ENCODE measurements around the gene GNPTAB. TPM values are rescaled to one million over a fixed set of nuclear protein-coding genes. Genes with fewer than 3 reads are reported as not detected.
A peak's percentile ranks its signal among the peaks of the same experiment; 100 is the strongest.
"Not testable (repeated sequence)": the region's sequence is repeated elsewhere in the genome, so short reads cannot be mapped to it uniquely, and the experiment has no call there.

The GNPTAB gene
- total RNA-seq, 1 donor from 2014 or later = 53.2 TPM

GRCh38 chr12:101839324-101840283, 8.8 kb upstream of the GNPTAB start:
- intact Hi-C loops (cut with micrococcal nuclease) = loop anchor here (1.0 to 2.0 kb wide), 4 partner anchors 8 to 425 kb away; no protein-coding TSS in a partner anchor
- H3K4me1 Mint-ChIP-seq (ENCODE audit: low read depth) = peaks cover 8% of the 10 kb centered on the region
- peak overlapping the region; percentile 71 for H3K27ac Mint-ChIP-seq
- no peaks in the 10 kb centered on the region for H3K9me3 Mint-ChIP-seq
- peaks cover 4% of the 10 kb centered on the region for H3K27me3 Mint-ChIP-seq (ENCODE audit: insufficient read depth)
- no peak overlapping the region for H3K4me3 Mint-ChIP-seq
- DNase-seq (ENCODE audit: low spot score) = peak; percentile 51
- H3K36me3 Mint-ChIP-seq (ENCODE audit: low read depth) = no peaks in the 10 kb centered on the region

GRCh38 chr12:101838628-101839323, 8.0 kb upstream of the GNPTAB start:
- Mint-ChIP-seq H3K4me3 (no peak overlapping the region), H3K9me3 (no peaks in the 10 kb centered on the region), H3K4me1 (ENCODE audit: low read depth) (peaks cover 8% of the 10 kb centered on the region), H3K36me3 (ENCODE audit: low read depth) (no peaks in the 10 kb centered on the region), H3K27me3 (ENCODE audit: insufficient read depth) (peaks cover 4% of the 10 kb centered on the region), H3K27ac (peak overlapping the region; percentile 71)
- no peak for DNase-seq (ENCODE audit: low spot score)
- intact Hi-C loops (cut with micrococcal nuclease) = loop anchor here (1.0 to 2.0 kb wide), 4 partner anchors 7 to 424 kb away; no protein-coding TSS in a partner anchor

- H3K36me3 Mint-ChIP-seq (ENCODE audit: low read depth) = peaks cover 13% of the 10 kb centered on the region
- intact Hi-C loops (cut with micrococcal nuclease) = loop anchor here (5.0 kb wide), 1 partner anchor 135 kb away; the partner anchor contains the start of gene CHPT1
- no peaks in the 10 kb centered on the region for H3K9me3 Mint-ChIP-seq
- peaks cover 28% of the 10 kb centered on the region for H3K4me1 Mint-ChIP-seq (ENCODE audit: low read depth)
- no peak overlapping the region for H3K27ac Mint-ChIP-seq
- DNase-seq (ENCODE audit: low spot score) = no peak
- H3K27me3 Mint-ChIP-seq (ENCODE audit: insufficient read depth) = no peaks in the 10 kb centered on the region
- no peak overlapping the region for H3K4me3 Mint-ChIP-seq
Measured at GRCh38 chr12:101832030-101832429, 1.3 kb upstream of the GNPTAB start.

GRCh38 chr12:101829639-101830366, 956 bp downstream of the GNPTAB start:
- intact Hi-C loops (cut with micrococcal nuclease) = loop anchor here (1.0 to 5.0 kb wide), 5 partner anchors 11 to 423 kb away; partner anchors contain the start of genes ARL1 and CHPT1
- no peaks in the 10 kb centered on the region for H3K9me3 Mint-ChIP-seq
- no peaks in the 10 kb centered on the region for H3K27me3 Mint-ChIP-seq (ENCODE audit: insufficient read depth)
- H3K4me3 Mint-ChIP-seq = peak overlapping the region; percentile 94
- H3K27ac Mint-ChIP-seq = peak overlapping the region; percentile 84
- H3K4me1 Mint-ChIP-seq (ENCODE audit: low read depth) = peaks cover 48% of the 10 kb centered on the region
- no peak for DNase-seq (ENCODE audit: low spot score)
- H3K36me3 Mint-ChIP-seq (ENCODE audit: low read depth) = peaks cover 13% of the 10 kb centered on the region

GRCh38 chr12:101828463-101829196, 2.1 kb downstream of the GNPTAB start:
- intact Hi-C loops (cut with micrococcal nuclease) = no loop called here
- peak overlapping the region; percentile 94 for H3K4me3 Mint-ChIP-seq
- peaks cover 57% of the 10 kb centered on the region for H3K4me1 Mint-ChIP-seq (ENCODE audit: low read depth)
- H3K27me3 Mint-ChIP-seq (ENCODE audit: insufficient read depth) = no peaks in the 10 kb centered on the region
- no peaks in the 10 kb centered on the region for H3K9me3 Mint-ChIP-seq
- H3K27ac Mint-ChIP-seq = no peak overlapping the region
- H3K36me3 Mint-ChIP-seq (ENCODE audit: low read depth) = peaks cover 13% of the 10 kb centered on the region
- DNase-seq (ENCODE audit: low spot score) = no peak

GRCh38 chr12:101826766-101827368, 3.9 kb downstream of the GNPTAB start:
- Mint-ChIP-seq H3K36me3 (ENCODE audit: low read depth) (peaks cover 13% of the 10 kb centered on the region), H3K9me3 (no peaks in the 10 kb centered on the region), H3K4me3 (no peak overlapping the region), H3K27ac (no peak overlapping the region), H3K27me3 (ENCODE audit: insufficient read depth) (no peaks in the 10 kb centered on the region), H3K4me1 (ENCODE audit: low read depth) (peaks cover 69% of the 10 kb centered on the region)
- intact Hi-C loops (cut with micrococcal nuclease) = no loop called here
- DNase-seq (ENCODE audit: low spot score) = no peak

- H3K9me3 Mint-ChIP-seq = no peaks in the 10 kb centered on the region
- H3K27ac Mint-ChIP-seq = peak overlapping the region; percentile 78
- DNase-seq (ENCODE audit: low spot score) = no peak
- H3K4me3 Mint-ChIP-seq = peak overlapping the region; percentile 3
- peaks cover 76% of the 10 kb centered on the region for H3K4me1 Mint-ChIP-seq (ENCODE audit: low read depth)
- no peaks in the 10 kb centered on the region for H3K27me3 Mint-ChIP-seq (ENCODE audit: insufficient read depth)
- intact Hi-C loops (cut with micrococcal nuclease) = loop anchor here (1.0 kb wide), 1 partner anchor 32 kb away; no protein-coding TSS in a partner anchor
- peaks cover 18% of the 10 kb centered on the region for H3K36me3 Mint-ChIP-seq (ENCODE audit: low read depth)
Measured at GRCh38 chr12:101824831-101825230, 5.9 kb downstream of the GNPTAB start.

- Mint-ChIP-seq H3K27ac (peak overlapping the region; percentile 87), H3K4me1 (ENCODE audit: low read depth) (peaks cover 77% of the 10 kb centered on the region), H3K27me3 (ENCODE audit: insufficient read depth) (no peaks in the 10 kb centered on the region), H3K9me3 (peaks cover 5% of the 10 kb centered on the region), H3K36me3 (ENCODE audit: low read depth) (peaks cover 21% of the 10 kb centered on the region), H3K4me3 (peak overlapping the region; percentile 57)
- intact Hi-C loops (cut with micrococcal nuclease) = loop anchor here (1.0 kb wide), 1 partner anchor 31 kb away; no protein-coding TSS in a partner anchor
- peak; percentile 62 for DNase-seq (ENCODE audit: low spot score)
Measured at GRCh38 chr12:101823891-101824290, 6.9 kb downstream of the GNPTAB start.

- peaks cover 7% of the 10 kb centered on the region for H3K9me3 Mint-ChIP-seq
- H3K4me3 Mint-ChIP-seq = no peak overlapping the region
- peak overlapping the region; percentile 36 for H3K27ac Mint-ChIP-seq
- DNase-seq (ENCODE audit: low spot score) = no peak
- H3K27me3 Mint-ChIP-seq (ENCODE audit: insufficient read depth) = no peaks in the 10 kb centered on the region
- H3K4me1 Mint-ChIP-seq (ENCODE audit: low read depth) = peaks cover 74% of the 10 kb centered on the region
- H3K36me3 Mint-ChIP-seq (ENCODE audit: low read depth) = peaks cover 19% of the 10 kb centered on the region
- intact Hi-C loops (cut with micrococcal nuclease) = no loop called here
Measured at GRCh38 chr12:101823039-101823438, 7.7 kb downstream of the GNPTAB start.

GRCh38 chr12:101819467-101819866, 11.3 kb downstream of the GNPTAB start:
- intact Hi-C loops (cut with micrococcal nuclease) = loop anchor here (1.0 kb wide), 3 partner anchors 11 to 37 kb away; partner anchors contain the start of gene GNPTAB
- Mint-ChIP-seq H3K27me3 (ENCODE audit: insufficient read depth) (no peaks in the 10 kb centered on the region), H3K9me3 (peaks cover 17% of the 10 kb centered on the region), H3K4me1 (ENCODE audit: low read depth) (peaks cover 57% of the 10 kb centered on the region), H3K4me3 (peak overlapping the region; percentile 54), H3K27ac (peak overlapping the region; percentile 84), H3K36me3 (ENCODE audit: low read depth) (peaks cover 26% of the 10 kb centered on the region)
- DNase-seq (ENCODE audit: low spot score) = no peak

GRCh38 chr12:101818689-101819088, 12.1 kb downstream of the GNPTAB start:
- peaks cover 51% of the 10 kb centered on the region for H3K4me1 Mint-ChIP-seq (ENCODE audit: low read depth)
- intact Hi-C loops (cut with micrococcal nuclease) = loop anchor here (1.0 kb wide), 3 partner anchors 12 to 36 kb away; partner anchors contain the start of gene GNPTAB
- not testable (repeated sequence) for H3K27me3 Mint-ChIP-seq (ENCODE audit: insufficient read depth); DNase-seq (ENCODE audit: low spot score); H3K4me3 Mint-ChIP-seq
- peak overlapping the region; percentile 84 for H3K27ac Mint-ChIP-seq
- peaks cover 26% of the 10 kb centered on the region for H3K36me3 Mint-ChIP-seq (ENCODE audit: low read depth)
- peaks cover 17% of the 10 kb centered on the region for H3K9me3 Mint-ChIP-seq

Measured in activated T-helper 1 cell treated with anti-CD3 and anti-CD28 coated beads, Interleukin-12 subunit alpha, Interleukin-12 subunit beta, Interleukin-2, Interleukin-4 antibody, amounts not matched to agents 30 ng/mL and 10 ng/mL and 1 ng/mL, durations not matched to agents 14 hours and 24 hours and 36 hours (primary cell).